SK-N-SH (cell line): ENCODE results near the gene ATP11B. TPM values are rescaled to one million over a fixed set of nuclear protein-coding genes. Genes with fewer than 3 reads are reported as not detected.

Experiments used
- CTCF ChIA-PET: fragments of 300-600, 350-600 bp; formaldehyde crosslinking; extraction: SDS; loops from one replicate; lab custom pipeline; 2021; lab: Yijun Ruan, JAX
- POLR2A ChIA-PET: fragments of 350-600 bp; sonication (Branson Sonifier 250); formaldehyde crosslinking; extraction: SDS; loops from one replicate; lab custom pipeline; 2020; ENCODE audit warnings: antibody characterized with exemption, inconsistent platforms; lab: Yijun Ruan, JAX
- DNase-seq: peaks from one replicate; pipeline ENCODE4 v3.0.0; 2012
- H2AFZ ChIP-seq: fragments of 200-600 bp; sonication (generic); 2 replicates; pipeline ENCODE4 v1.8.1; 2016; ENCODE audit warnings: antibody characterized with exemption, mild to moderate bottlenecking, low read depth
- H3F3A ChIP-seq: fragments of 200-600 bp; sonication (generic); replicated peaks from 2 replicates; pipeline ENCODE3; 2016; ENCODE audit warnings: antibody characterized with exemption, mild to moderate bottlenecking; ENCODE audit not compliant: insufficient read depth
- H3K27ac ChIP-seq, 2 experiments: fragments of 200-500 bp in 1 of 2; fragments of 200-600 bp in 1 of 2; sonication (Bioruptor generic) in 1 of 2; sonication (generic), shearing (Covaris generic) in 1 of 2; 2 replicates each; pipeline versions ENCODE4 v1.5.1 to v1.6.1; 2014 to 2016; ENCODE audit warnings: low read depth in 2 of 2, inconsistent platforms in 1 of 2, low read length in 1 of 2, mild to moderate bottlenecking in 1 of 2, mixed read lengths in 1 of 2
- H3K27me3 ChIP-seq: fragments of 200-600 bp; sonication (generic), shearing (Covaris generic); 2 replicates; pipeline ENCODE4 v1.6.1; 2016; ENCODE audit warnings: mixed run types; ENCODE audit not compliant: insufficient read depth
- H3K36me3 ChIP-seq, 2 experiments: fragments of 200-500 bp in 1 of 2; fragments of 200-600 bp in 1 of 2; sonication (Bioruptor generic) in 1 of 2; sonication (generic) in 1 of 2; replicated peaks in 1 of 2; 2 replicates each; pipeline versions ENCODE3 to v1.5.1; 2014 to 2016; ENCODE audit warnings: low read length in 1 of 2, mild to moderate bottlenecking in 1 of 2; ENCODE audit not compliant: insufficient read depth in 2 of 2, control insufficient read depth in 1 of 2
- H3K4me1 ChIP-seq, 2 experiments: fragments of 200-500 bp in 1 of 2; fragments of 200-600 bp in 1 of 2; sonication (Bioruptor generic) in 1 of 2; sonication (generic), shearing (Covaris generic) in 1 of 2; 2 replicates each; pipeline versions ENCODE4 v1.5.1 to v1.6.1; 2014 to 2016; ENCODE audit warnings: low read depth in 1 of 2, low read length in 1 of 2, mixed run types in 1 of 2; ENCODE audit not compliant: insufficient read depth in 2 of 2, control insufficient read depth in 1 of 2
- H3K4me2 ChIP-seq: fragments of 200-600 bp; sonication (generic), shearing (Covaris generic); 2 replicates; pipeline ENCODE4 v1.6.1; 2017; ENCODE audit warnings: mixed run types
- H3K4me3 ChIP-seq, 2 experiments: fragments of 200-500 bp in 1 of 2; fragments of 200-600 bp in 1 of 2; sonication (Bioruptor generic) in 1 of 2; sonication (generic), shearing (Covaris generic) in 1 of 2; 2 replicates each; pipeline versions ENCODE4 v1.5.1 to v1.8.1; 2014 to 2016; ENCODE audit warnings: low read depth in 2 of 2, inconsistent platforms in 1 of 2, low read length in 1 of 2, mild to moderate bottlenecking in 1 of 2, mixed read lengths in 1 of 2, moderate library complexity in 1 of 2
- H3K79me2 ChIP-seq: fragments of 200-600 bp; sonication (generic); 2 replicates; pipeline ENCODE4 v1.8.1; 2017; ENCODE audit warnings: mild to moderate bottlenecking; ENCODE audit not compliant: insufficient read depth
- H3K9ac ChIP-seq: fragments of 200-600 bp; sonication (generic); 2 replicates; pipeline ENCODE4 v1.6.1; 2017; ENCODE audit warnings: mixed run types
- H3K9me2 ChIP-seq: fragments of 200-600 bp; sonication (generic); 2 replicates; pipeline ENCODE4 v1.6.1; 2017; ENCODE audit warnings: mixed run types
- H3K9me3 ChIP-seq: fragments of 200-600 bp; sonication (generic); 2 replicates; pipeline ENCODE4 v1.6.1; 2017; ENCODE audit warnings: mixed run types, mild to moderate bottlenecking, moderate library complexity
- H4K20me1 ChIP-seq: fragments of 200-600 bp; sonication (generic); 2 replicates; pipeline ENCODE4 v1.6.1; 2017; ENCODE audit warnings: mild to moderate bottlenecking, mixed run types; ENCODE audit not compliant: insufficient read depth
- CHD2 ChIP-seq: fragments of 150-350 bp; IDR thresholded peaks from 2 replicates; pipeline ENCODE4 v1.6.1; 2018; ENCODE audit warnings: low read length; ENCODE audit not compliant: partially characterized antibody
- CTCF ChIP-seq: fragments of 200-600 bp; sonication (generic); IDR thresholded peaks from 2 replicates; pipeline ENCODE4 v1.6.1; 2017; ENCODE audit warnings: antibody characterized with exemption, mild to moderate bottlenecking, moderate library complexity
- FOSL2 ChIP-seq: IDR thresholded peaks from 2 replicates; pipeline ENCODE4 v1.4.0; 2012; ENCODE audit warnings: low read depth, mild to moderate bottlenecking, moderate library complexity, borderline replicate concordance
- FOXM1 ChIP-seq: IDR thresholded peaks from 2 replicates; pipeline ENCODE4 v1.4.0; 2012; ENCODE audit warnings: low read depth, mild to moderate bottlenecking
- GATA2 ChIP-seq: sonication (generic); formaldehyde crosslinking; IDR thresholded peaks from 2 replicates; pipeline ENCODE4 v1.5.0; 2020; ENCODE audit warnings: mild to moderate bottlenecking, missing genetic modification reagents
- MAX ChIP-seq: IDR thresholded peaks from 2 replicates; pipeline ENCODE4 v1.4.0; 2012; ENCODE audit warnings: low read depth
- MXI1 ChIP-seq: IDR thresholded peaks from 2 replicates; pipeline ENCODE4 v1.6.1; 2012; ENCODE audit warnings: mild to moderate bottlenecking, low read depth, low read length, improper control_type of control experiment
- RAD21 ChIP-seq: IDR thresholded peaks from 2 replicates; pipeline ENCODE4 v1.6.1; 2012; ENCODE audit warnings: mild to moderate bottlenecking, low read length
- REST ChIP-seq: IDR thresholded peaks from 2 replicates; pipeline ENCODE4 v1.6.1; 2012; ENCODE audit warnings: mild to moderate bottlenecking, low read depth, low read length, moderate library complexity
- SMC3 ChIP-seq: IDR thresholded peaks from 2 replicates; pipeline ENCODE4 v1.6.1; 2012; ENCODE audit warnings: low read depth, low read length, improper control_type of control experiment
- TCF12 ChIP-seq: IDR thresholded peaks from 2 replicates; pipeline ENCODE4 v1.4.0; 2012
- TEAD4 ChIP-seq: IDR thresholded peaks from 2 replicates; pipeline ENCODE4 v1.4.0; 2012; ENCODE audit warnings: mild to moderate bottlenecking, borderline replicate concordance; ENCODE audit not compliant: insufficient read depth
- USF2 ChIP-seq: fragments of 150-350 bp; IDR thresholded peaks from 2 replicates; pipeline ENCODE4 v1.6.1; 2017; ENCODE audit warnings: antibody characterized with exemption, low read length, low read depth, borderline replicate concordance
- YY1 ChIP-seq: IDR thresholded peaks from 2 replicates; pipeline ENCODE4 v1.4.0; 2012; ENCODE audit warnings: low read depth, mild to moderate bottlenecking
- WGBS: methylation state at CpG from one replicate; pipeline ENCODE4 v1.1.6; 2017; ENCODE audit warnings: low lambda C conversion rate; 5-methylcytosine and 5-hydroxymethylcytosine counted together
- polyA plus RNA-seq, 3 experiments: library from polyadenylated mRNA; depleted of rRNA; stranded (reverse); fragments of >200 nt; gene quantifications; 2 replicates each; pipeline ENCODE4 v1.2.3, GENCODE V29; 2012

ATP11B gene
- polyA plus RNA-seq, 1 of the 3 experiments (the other 2 are of a cell fraction): 8.7 TPM

- POLR2A ChIA-PET: no interaction called here
- H3K9me2 ChIP-seq: no peaks in the 10 kb centered on the region
- WGBS: 95% methylated on average over 5 of the region's 5 CpGs
Measured at GRCh38 chr3:182948305-182948704, 155.0 kb downstream of the ATP11B start.

More at GRCh38 chr3:182948305-182948704, 155.0 kb downstream of the ATP11B start:
- Histone ChIP-seq H3K9me3 (no peaks in the 10 kb centered on the region), H3K4me1 (no peaks in the 10 kb centered on the region), H3K36me3 (peaks cover 30 to 53% of the 10 kb centered on the region in 2 experiments), H3K4me3 (no peak overlapping the region), H3K4me2 (no peak overlapping the region)
- CTCF ChIA-PET: interaction anchor here (0.8 kb wide), 1 partner anchor 137 kb away, joined by 3 read pairs; no protein-coding TSS in a partner anchor
- no peak for TF ChIP-seq USF2
- no peak for TF ChIP-seq MAX
- TF ChIP-seq GATA2 (CRISPR knock-in tag): no peak
- TF ChIP-seq YY1: no peak
- no peak for TF ChIP-seq CHD2
- TF ChIP-seq RAD21: no peak
- TF ChIP-seq TCF12: no peak
- TF ChIP-seq TEAD4: no peak
- TF ChIP-seq REST: no peak
- no peak for TF ChIP-seq FOXM1
- no peak for TF ChIP-seq CTCF
- TF ChIP-seq MXI1: no peak
- no peak for TF ChIP-seq FOSL2
- no peak for TF ChIP-seq SMC3
- TF ChIP-seq, all 33 proteins: peak for 0
- no peaks in the 10 kb centered on the region for H3K27me3 ChIP-seq
- no peak overlapping the region for H3K27ac ChIP-seq
- no peak overlapping the region for H2AFZ ChIP-seq
- DNase-seq: no peak
- H3F3A ChIP-seq: peaks cover 7% of the 10 kb centered on the region
- H3K9ac ChIP-seq: no peak overlapping the region
- H3K79me2 ChIP-seq: no peaks in the 10 kb centered on the region
- H4K20me1 ChIP-seq: no peaks in the 10 kb centered on the region
